ENCODE measurements around the gene KLHL14. TPM values are rescaled to one million over a fixed set of nuclear protein-coding genes. Genes with fewer than 3 reads are reported as not detected.

Gene KLHL14
- total and polyA plus RNA-seq, 2 of the 13 experiments (the other 11 are each of a cell fraction or from before 2014, with no cell fraction given), result 16.0 to 41.8 TPM

GRCh38 chr18:32770666-32771168, 2.1 kb downstream of the KLHL14 start (continued):
- TF ChIP-seq PCBP2 (optimal IDR thresholded peaks at IDR 0.05; ENCODE audit: low read depth, low read length, poor library complexity, severe bottlenecking), result no peak
- TF ChIP-seq HNRNPL (IDR thresholded peaks at IDR 0.05; ENCODE audit: low read depth, low read length), result peak; percentile 75; the same call in 1 of the 2 replicates
- TF ChIP-seq POLR2G (IDR thresholded peaks at IDR 0.05; ENCODE audit: low read depth, low read length), result peak; percentile 61
- 0 out of 2 replicates have a peak, but pooled peaks have one; percentile 5 for TF ChIP-seq ZNF644 (CRISPR knock-in tag; IDR thresholded peaks at IDR 0.05; ENCODE audit: low read depth)
- TF ChIP-seq THAP7 (CRISPR knock-in tag; IDR thresholded peaks at IDR 0.05), result peak; percentile 44; the same call in 1 of the 2 replicates
- TF ChIP-seq HNF4G (IDR thresholded peaks at IDR 0.05; ENCODE audit: borderline replicate concordance, low read depth, low read length), result 0 out of 2 replicates have a peak, but pooled peaks have one; percentile 2
- no peak for TF ChIP-seq HNF4G (CRISPR knock-in tag; IDR thresholded peaks at IDR 0.05; ENCODE audit: borderline replicate concordance, low read depth)
- no peak for TF ChIP-seq ATRX (CRISPR knock-in tag; IDR thresholded peaks at IDR 0.05; ENCODE audit: borderline replicate concordance)
- TF ChIP-seq, protein P1, sequence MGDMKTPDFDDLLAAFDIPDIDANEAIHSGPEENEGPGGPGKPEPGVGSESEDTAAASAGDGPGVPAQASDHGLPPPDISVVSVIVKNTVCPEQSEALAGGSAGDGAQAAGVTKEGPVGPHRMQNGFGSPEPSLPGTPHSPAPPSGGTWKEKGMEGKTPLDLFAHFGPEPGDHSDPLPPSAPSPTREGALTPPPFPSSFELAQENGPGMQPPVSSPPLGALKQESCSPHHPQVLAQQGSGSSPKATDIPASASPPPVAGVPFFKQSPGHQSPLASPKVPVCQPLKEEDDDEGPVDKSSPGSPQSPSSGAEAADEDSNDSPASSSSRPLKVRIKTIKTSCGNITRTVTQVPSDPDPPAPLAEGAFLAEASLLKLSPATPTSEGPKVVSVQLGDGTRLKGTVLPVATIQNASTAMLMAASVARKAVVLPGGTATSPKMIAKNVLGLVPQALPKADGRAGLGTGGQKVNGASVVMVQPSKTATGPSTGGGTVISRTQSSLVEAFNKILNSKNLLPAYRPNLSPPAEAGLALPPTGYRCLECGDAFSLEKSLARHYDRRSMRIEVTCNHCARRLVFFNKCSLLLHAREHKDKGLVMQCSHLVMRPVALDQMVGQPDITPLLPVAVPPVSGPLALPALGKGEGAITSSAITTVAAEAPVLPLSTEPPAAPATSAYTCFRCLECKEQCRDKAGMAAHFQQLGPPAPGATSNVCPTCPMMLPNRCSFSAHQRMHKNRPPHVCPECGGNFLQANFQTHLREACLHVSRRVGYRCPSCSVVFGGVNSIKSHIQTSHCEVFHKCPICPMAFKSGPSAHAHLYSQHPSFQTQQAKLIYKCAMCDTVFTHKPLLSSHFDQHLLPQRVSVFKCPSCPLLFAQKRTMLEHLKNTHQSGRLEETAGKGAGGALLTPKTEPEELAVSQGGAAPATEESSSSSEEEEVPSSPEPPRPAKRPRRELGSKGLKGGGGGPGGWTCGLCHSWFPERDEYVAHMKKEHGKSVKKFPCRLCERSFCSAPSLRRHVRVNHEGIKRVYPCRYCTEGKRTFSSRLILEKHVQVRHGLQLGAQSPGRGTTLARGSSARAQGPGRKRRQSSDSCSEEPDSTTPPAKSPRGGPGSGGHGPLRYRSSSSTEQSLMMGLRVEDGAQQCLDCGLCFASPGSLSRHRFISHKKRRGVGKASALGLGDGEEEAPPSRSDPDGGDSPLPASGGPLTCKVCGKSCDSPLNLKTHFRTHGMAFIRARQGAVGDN (CRISPR knock-in tag; IDR thresholded peaks at IDR 0.05), result peak; percentile 56; the same call in 1 of the 2 replicates
- TF ChIP-seq, protein P2, sequence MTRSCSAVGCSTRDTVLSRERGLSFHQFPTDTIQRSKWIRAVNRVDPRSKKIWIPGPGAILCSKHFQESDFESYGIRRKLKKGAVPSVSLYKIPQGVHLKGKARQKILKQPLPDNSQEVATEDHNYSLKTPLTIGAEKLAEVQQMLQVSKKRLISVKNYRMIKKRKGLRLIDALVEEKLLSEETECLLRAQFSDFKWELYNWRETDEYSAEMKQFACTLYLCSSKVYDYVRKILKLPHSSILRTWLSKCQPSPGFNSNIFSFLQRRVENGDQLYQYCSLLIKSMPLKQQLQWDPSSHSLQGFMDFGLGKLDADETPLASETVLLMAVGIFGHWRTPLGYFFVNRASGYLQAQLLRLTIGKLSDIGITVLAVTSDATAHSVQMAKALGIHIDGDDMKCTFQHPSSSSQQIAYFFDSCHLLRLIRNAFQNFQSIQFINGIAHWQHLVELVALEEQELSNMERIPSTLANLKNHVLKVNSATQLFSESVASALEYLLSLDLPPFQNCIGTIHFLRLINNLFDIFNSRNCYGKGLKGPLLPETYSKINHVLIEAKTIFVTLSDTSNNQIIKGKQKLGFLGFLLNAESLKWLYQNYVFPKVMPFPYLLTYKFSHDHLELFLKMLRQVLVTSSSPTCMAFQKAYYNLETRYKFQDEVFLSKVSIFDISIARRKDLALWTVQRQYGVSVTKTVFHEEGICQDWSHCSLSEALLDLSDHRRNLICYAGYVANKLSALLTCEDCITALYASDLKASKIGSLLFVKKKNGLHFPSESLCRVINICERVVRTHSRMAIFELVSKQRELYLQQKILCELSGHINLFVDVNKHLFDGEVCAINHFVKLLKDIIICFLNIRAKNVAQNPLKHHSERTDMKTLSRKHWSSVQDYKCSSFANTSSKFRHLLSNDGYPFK (CRISPR knock-in tag; IDR thresholded peaks at IDR 0.05; ENCODE audit: borderline replicate concordance), result 0 out of 2 replicates have a peak, but pooled peaks have one; percentile 6
- TF ChIP-seq ZKSCAN5 (CRISPR knock-in tag; IDR thresholded peaks at IDR 0.05), result no peak
- TF ChIP-seq, protein P3, sequence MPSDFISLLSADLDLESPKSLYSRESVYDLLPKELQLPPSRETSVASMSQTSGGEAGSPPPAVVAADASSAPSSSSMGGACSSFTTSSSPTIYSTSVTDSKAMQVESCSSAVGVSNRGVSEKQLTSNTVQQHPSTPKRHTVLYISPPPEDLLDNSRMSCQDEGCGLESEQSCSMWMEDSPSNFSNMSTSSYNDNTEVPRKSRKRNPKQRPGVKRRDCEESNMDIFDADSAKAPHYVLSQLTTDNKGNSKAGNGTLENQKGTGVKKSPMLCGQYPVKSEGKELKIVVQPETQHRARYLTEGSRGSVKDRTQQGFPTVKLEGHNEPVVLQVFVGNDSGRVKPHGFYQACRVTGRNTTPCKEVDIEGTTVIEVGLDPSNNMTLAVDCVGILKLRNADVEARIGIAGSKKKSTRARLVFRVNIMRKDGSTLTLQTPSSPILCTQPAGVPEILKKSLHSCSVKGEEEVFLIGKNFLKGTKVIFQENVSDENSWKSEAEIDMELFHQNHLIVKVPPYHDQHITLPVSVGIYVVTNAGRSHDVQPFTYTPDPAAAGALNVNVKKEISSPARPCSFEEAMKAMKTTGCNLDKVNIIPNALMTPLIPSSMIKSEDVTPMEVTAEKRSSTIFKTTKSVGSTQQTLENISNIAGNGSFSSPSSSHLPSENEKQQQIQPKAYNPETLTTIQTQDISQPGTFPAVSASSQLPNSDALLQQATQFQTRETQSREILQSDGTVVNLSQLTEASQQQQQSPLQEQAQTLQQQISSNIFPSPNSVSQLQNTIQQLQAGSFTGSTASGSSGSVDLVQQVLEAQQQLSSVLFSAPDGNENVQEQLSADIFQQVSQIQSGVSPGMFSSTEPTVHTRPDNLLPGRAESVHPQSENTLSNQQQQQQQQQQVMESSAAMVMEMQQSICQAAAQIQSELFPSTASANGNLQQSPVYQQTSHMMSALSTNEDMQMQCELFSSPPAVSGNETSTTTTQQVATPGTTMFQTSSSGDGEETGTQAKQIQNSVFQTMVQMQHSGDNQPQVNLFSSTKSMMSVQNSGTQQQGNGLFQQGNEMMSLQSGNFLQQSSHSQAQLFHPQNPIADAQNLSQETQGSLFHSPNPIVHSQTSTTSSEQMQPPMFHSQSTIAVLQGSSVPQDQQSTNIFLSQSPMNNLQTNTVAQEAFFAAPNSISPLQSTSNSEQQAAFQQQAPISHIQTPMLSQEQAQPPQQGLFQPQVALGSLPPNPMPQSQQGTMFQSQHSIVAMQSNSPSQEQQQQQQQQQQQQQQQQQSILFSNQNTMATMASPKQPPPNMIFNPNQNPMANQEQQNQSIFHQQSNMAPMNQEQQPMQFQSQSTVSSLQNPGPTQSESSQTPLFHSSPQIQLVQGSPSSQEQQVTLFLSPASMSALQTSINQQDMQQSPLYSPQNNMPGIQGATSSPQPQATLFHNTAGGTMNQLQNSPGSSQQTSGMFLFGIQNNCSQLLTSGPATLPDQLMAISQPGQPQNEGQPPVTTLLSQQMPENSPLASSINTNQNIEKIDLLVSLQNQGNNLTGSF (CRISPR knock-in tag; IDR thresholded peaks at IDR 0.05), result peak; percentile 65; the same call in 1 of the 2 replicates
- TF ChIP-seq ZNF740 (CRISPR knock-in tag; IDR thresholded peaks at IDR 0.05), result peak; percentile 38; the same call in 1 of the 2 replicates
- 0 out of 2 replicates have a peak, but pooled peaks have one; percentile 28 for TF ChIP-seq NKX3-1 (CRISPR knock-in tag; IDR thresholded peaks at IDR 0.05)

All from HepG2 (cell line).